Measurements from ENCODE around the gene FRMD4A. TPM values are rescaled to one million over a fixed set of nuclear protein-coding genes. Genes with fewer than 3 reads are reported as not detected.
A peak's percentile ranks its signal among the peaks of the same experiment; 100 is the strongest.

The FRMD4A gene
- total RNA-seq, 4 donors from 2014 or later = 13.7 to 27.2 (median 19.6) TPM

- Histone ChIP-seq H3K27ac (peak overlapping the region; percentile 43 to 65 (median 54)), H3K36me3 (no peaks in the 10 kb centered on the region), H3K4me1 (peaks cover 0 to 32% (median 9%) of the 10 kb centered on the region in 3 donors), H3K4me3 (no peak overlapping the region), H3K27me3 (no peaks in the 10 kb centered on the region), H3K9me3 (peaks cover 0 to 7% (median 0%) of the 10 kb centered on the region in 3 donors)
- no peak for TF ChIP-seq POLR2A (IDR thresholded peaks at IDR 0.05)
- TF ChIP-seq POLR2AphosphoS5 (IDR thresholded peaks at IDR 0.05) = no peak
- TF ChIP-seq EP300 (IDR thresholded peaks at IDR 0.05) = no peak
- TF ChIP-seq CTCF (IDR thresholded peaks at IDR 0.05) = no peak
- peak; percentile 51 for ATAC-seq
- 7 to 29% methylated on average over 6 to 8 of the region's 9 CpGs for WGBS, 2 donors (ENCODE audit: low coverage in 1 of 2)
These were observed 83.2 kb downstream of the FRMD4A start for GRCh38 chr10:14247377-14248116.

- no peaks in the 10 kb centered on the region for H3K36me3 ChIP-seq
- ATAC-seq = no peak
- H3K9me3 ChIP-seq = no peaks in the 10 kb centered on the region
- TF ChIP-seq POLR2AphosphoS5 (IDR thresholded peaks at IDR 0.05) (no peak), CTCF (IDR thresholded peaks at IDR 0.05) (no peak), POLR2A (IDR thresholded peaks at IDR 0.05) (no peak), EP300 (IDR thresholded peaks at IDR 0.05) (no peak)
- 89 to 95% methylated on average over 1 to 3 of the region's 3 CpGs for WGBS, 2 donors (ENCODE audit: low coverage in 1 of 2)
- no peak overlapping the region for H3K27ac ChIP-seq
- peaks cover 0 to 36% (median 6%) of the 10 kb centered on the region in 3 donors for H3K4me1 ChIP-seq
- H3K4me3 ChIP-seq = no peak overlapping the region
- H3K27me3 ChIP-seq = no peaks in the 10 kb centered on the region
These were observed 85.9 kb downstream of the FRMD4A start for GRCh38 chr10:14244801-14245211.

GRCh38 chr10:14244147-14244546, 86.6 kb downstream of the FRMD4A start:
- no peak for ATAC-seq
- no peak for TF ChIP-seq POLR2AphosphoS5 (IDR thresholded peaks at IDR 0.05)
- TF ChIP-seq POLR2A (IDR thresholded peaks at IDR 0.05) = no peak
- TF ChIP-seq CTCF (IDR thresholded peaks at IDR 0.05) = no peak
- TF ChIP-seq EP300 (IDR thresholded peaks at IDR 0.05) = no peak
- no peaks in the 10 kb centered on the region for H3K27me3 ChIP-seq
- H3K4me3 ChIP-seq = no peak overlapping the region
- no peaks in the 10 kb centered on the region for H3K36me3 ChIP-seq
- 62 to 67% methylated on average over 2 to 3 of the region's 3 CpGs for WGBS, 2 donors (ENCODE audit: low coverage in 1 of 2)
- H3K27ac ChIP-seq = no peak overlapping the region
- H3K4me1 ChIP-seq = peaks cover 0 to 36% (median 6%) of the 10 kb centered on the region in 3 donors
- no peaks in the 10 kb centered on the region for H3K9me3 ChIP-seq

GRCh38 chr10:14243221-14243620, 87.5 kb downstream of the FRMD4A start:
- Histone ChIP-seq H3K4me3 (no peak overlapping the region), H3K36me3 (no peaks in the 10 kb centered on the region), H3K9me3 (no peaks in the 10 kb centered on the region), H3K4me1 (peaks cover 0 to 28% (median 6%) of the 10 kb centered on the region in 3 donors), H3K27ac (no peak overlapping the region), H3K27me3 (no peaks in the 10 kb centered on the region)
- TF ChIP-seq POLR2AphosphoS5 (IDR thresholded peaks at IDR 0.05) (no peak), POLR2A (IDR thresholded peaks at IDR 0.05) (no peak), EP300 (IDR thresholded peaks at IDR 0.05) (no peak), CTCF (IDR thresholded peaks at IDR 0.05) (no peak)
- ATAC-seq = no peak
- 84% methylated on average over 5 of the region's 6 CpGs for WGBS, 2 donors (ENCODE audit: low coverage in 1 of 2)

GRCh38 chr10:14241196-14241595, 89.5 kb downstream of the FRMD4A start:
- H3K4me3 ChIP-seq = no peak overlapping the region
- ATAC-seq = no peak
- no peaks in the 10 kb centered on the region for H3K36me3 ChIP-seq
- H3K27ac ChIP-seq = no peak overlapping the region
- no peaks in the 10 kb centered on the region for H3K27me3 ChIP-seq
- H3K4me1 ChIP-seq = peaks cover 0 to 15% (median 0%) of the 10 kb centered on the region in 3 donors
- H3K9me3 ChIP-seq = no peaks in the 10 kb centered on the region
- 56 to 100% methylated on average over 1 of the region's 1 CpG for WGBS, 2 donors (ENCODE audit: low coverage in 1 of 2)
- no peak for TF ChIP-seq CTCF (IDR thresholded peaks at IDR 0.05)
- TF ChIP-seq POLR2AphosphoS5 (IDR thresholded peaks at IDR 0.05) = no peak
- no peak for TF ChIP-seq EP300 (IDR thresholded peaks at IDR 0.05)
- no peak for TF ChIP-seq POLR2A (IDR thresholded peaks at IDR 0.05)
